ENCODE data around the gene SPACA9.

SPACA9 gene

DNA sequence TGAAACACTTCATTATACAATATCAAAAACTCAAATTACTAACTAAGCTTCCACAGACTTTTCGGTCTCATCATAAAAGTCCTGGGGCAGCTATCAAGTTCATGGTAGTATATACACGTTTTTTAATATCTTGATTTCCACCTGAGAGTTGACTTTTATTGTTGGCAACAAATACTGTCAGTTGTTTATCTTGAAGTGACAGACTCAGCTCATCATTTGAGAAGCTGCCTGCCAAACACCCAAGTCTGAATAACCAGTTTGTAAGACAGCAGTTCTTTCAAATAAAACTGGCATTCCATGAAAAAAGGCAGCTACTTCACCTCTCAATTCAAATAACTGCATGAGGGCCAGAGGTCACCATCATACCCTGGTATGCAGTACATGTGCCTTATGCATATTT is 30.6 kb downstream of the SPACA9 start:
- no peaks in the 10 kb centered on the region for H4K20me1 ChIP-seq (ENCODE audit: insufficient read depth, low read length)
- H3K36me3 ChIP-seq (ENCODE audit: insufficient read depth, low read length): peaks cover 47% of the 10 kb centered on the region
- no peak overlapping the region for H3K4me2 ChIP-seq (ENCODE audit: insufficient read depth, low read length)
- H3K27ac ChIP-seq (ENCODE audit: low read length): no peak overlapping the region
- no peaks in the 10 kb centered on the region for H3K27me3 ChIP-seq (ENCODE audit: insufficient read depth, low read length, poor library complexity)
- no peak overlapping the region for H2AFZ ChIP-seq (ENCODE audit: low read depth, low read length)
- no peak for TF ChIP-seq EZH2 (IDR thresholded peaks at IDR 0.05; ENCODE audit: borderline replicate concordance, low read depth, low read length, severe bottlenecking)
- TF ChIP-seq, protein P1, sequence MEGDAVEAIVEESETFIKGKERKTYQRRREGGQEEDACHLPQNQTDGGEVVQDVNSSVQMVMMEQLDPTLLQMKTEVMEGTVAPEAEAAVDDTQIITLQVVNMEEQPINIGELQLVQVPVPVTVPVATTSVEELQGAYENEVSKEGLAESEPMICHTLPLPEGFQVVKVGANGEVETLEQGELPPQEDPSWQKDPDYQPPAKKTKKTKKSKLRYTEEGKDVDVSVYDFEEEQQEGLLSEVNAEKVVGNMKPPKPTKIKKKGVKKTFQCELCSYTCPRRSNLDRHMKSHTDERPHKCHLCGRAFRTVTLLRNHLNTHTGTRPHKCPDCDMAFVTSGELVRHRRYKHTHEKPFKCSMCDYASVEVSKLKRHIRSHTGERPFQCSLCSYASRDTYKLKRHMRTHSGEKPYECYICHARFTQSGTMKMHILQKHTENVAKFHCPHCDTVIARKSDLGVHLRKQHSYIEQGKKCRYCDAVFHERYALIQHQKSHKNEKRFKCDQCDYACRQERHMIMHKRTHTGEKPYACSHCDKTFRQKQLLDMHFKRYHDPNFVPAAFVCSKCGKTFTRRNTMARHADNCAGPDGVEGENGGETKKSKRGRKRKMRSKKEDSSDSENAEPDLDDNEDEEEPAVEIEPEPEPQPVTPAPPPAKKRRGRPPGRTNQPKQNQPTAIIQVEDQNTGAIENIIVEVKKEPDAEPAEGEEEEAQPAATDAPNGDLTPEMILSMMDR (IDR thresholded peaks at IDR 0.05; ENCODE audit: borderline replicate concordance, extremely low read depth, low read length, poor library complexity, severe bottlenecking): no peak
- H3K79me2 ChIP-seq (ENCODE audit: insufficient read depth, low read length): no peaks in the 10 kb centered on the region
- DNase-seq (no peak), ATAC-seq (ENCODE audit: insufficient read depth, low read depth) (no peak)
- no peak overlapping the region for H3K4me3 ChIP-seq (ENCODE audit: low read depth in 1 of 2, low read length in 2 of 2)
- H3K4me1 ChIP-seq (ENCODE audit: insufficient read depth, low read length): no peaks in the 10 kb centered on the region
- H3K9ac ChIP-seq (ENCODE audit: low read depth, low read length): no peak overlapping the region
- H3K9me3 ChIP-seq (ENCODE audit: insufficient read depth, low read length, severe bottlenecking): no peaks in the 10 kb centered on the region

DNA sequence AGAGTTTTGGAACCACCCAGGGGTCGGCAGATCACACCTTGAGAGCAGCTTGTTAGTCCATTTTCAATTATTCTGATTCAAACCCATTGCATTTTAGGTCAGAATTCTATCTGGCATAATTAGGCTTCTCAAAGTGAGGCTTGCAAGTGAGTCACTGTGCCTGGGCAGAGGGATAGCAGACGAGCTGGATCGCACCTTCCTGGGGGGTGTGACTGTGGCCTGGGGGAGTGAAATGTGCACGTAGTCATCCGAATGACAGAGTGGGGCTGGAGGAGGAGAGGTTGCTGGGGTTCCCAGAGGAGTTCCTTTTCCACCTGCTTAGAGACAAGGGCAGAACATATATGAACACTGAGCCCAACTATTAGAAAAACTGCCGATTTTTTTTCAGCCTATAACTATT is 31.7 kb downstream of the SPACA9 start:
- Histone ChIP-seq H3K79me2 (ENCODE audit: insufficient read depth, low read length) (no peaks in the 10 kb centered on the region), H3K4me1 (ENCODE audit: insufficient read depth, low read length) (no peaks in the 10 kb centered on the region), H3K36me3 (ENCODE audit: insufficient read depth, low read length) (peaks cover 43% of the 10 kb centered on the region), H3K9me3 (ENCODE audit: insufficient read depth, low read length, severe bottlenecking) (no peaks in the 10 kb centered on the region), H3K4me3 (ENCODE audit: low read depth in 1 of 2, low read length in 2 of 2) (no peak overlapping the region), H3K4me2 (ENCODE audit: insufficient read depth, low read length) (no peak overlapping the region), H3K27ac (ENCODE audit: low read length) (no peak overlapping the region), H3K27me3 (ENCODE audit: insufficient read depth, low read length, poor library complexity) (no peaks in the 10 kb centered on the region), H4K20me1 (ENCODE audit: insufficient read depth, low read length) (no peaks in the 10 kb centered on the region), H3K9ac (ENCODE audit: low read depth, low read length) (no peak overlapping the region), H2AFZ (ENCODE audit: low read depth, low read length) (no peak overlapping the region)
- TF ChIP-seq, protein P1 (IDR thresholded peaks at IDR 0.05; ENCODE audit: borderline replicate concordance, extremely low read depth, low read length, poor library complexity, severe bottlenecking): no peak
- TF ChIP-seq EZH2 (IDR thresholded peaks at IDR 0.05; ENCODE audit: borderline replicate concordance, low read depth, low read length, severe bottlenecking): no peak
- DNase-seq (no peak), ATAC-seq (ENCODE audit: insufficient read depth, low read depth) (no peak)

DNA sequence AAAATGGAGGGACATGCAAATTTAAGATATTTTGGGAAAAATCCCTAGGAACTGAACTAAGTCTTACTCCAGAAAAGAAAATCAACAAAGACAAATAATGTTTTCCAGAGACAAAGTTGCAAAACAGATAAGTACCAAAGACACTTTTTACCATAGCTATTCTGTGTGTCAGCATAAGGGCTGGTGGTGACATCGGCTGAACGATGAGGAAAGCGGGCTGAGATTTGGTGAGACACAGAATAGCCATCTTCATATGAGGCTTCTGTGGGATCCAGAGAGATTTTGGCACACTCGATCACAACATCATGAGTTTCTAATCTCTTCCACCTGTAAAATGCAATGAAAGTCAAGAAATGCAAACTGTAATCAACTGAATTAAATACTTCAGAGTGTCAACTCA is 33.4 kb downstream of the SPACA9 start:
- no peak overlapping the region for H3K27ac ChIP-seq (ENCODE audit: low read length)
- no peak for TF ChIP-seq EZH2 (IDR thresholded peaks at IDR 0.05; ENCODE audit: borderline replicate concordance, low read depth, low read length, severe bottlenecking)
- TF ChIP-seq, protein P1 (IDR thresholded peaks at IDR 0.05; ENCODE audit: borderline replicate concordance, extremely low read depth, low read length, poor library complexity, severe bottlenecking): no peak
- DNase-seq (no peak), ATAC-seq (ENCODE audit: insufficient read depth, low read depth) (no peak)
- H3K4me1 ChIP-seq (ENCODE audit: insufficient read depth, low read length): no peaks in the 10 kb centered on the region
- H3K9ac ChIP-seq (ENCODE audit: low read depth, low read length): no peak overlapping the region
- no peak overlapping the region for H3K4me3 ChIP-seq (ENCODE audit: low read depth in 1 of 2, low read length in 2 of 2)
- no peaks in the 10 kb centered on the region for H3K9me3 ChIP-seq (ENCODE audit: insufficient read depth, low read length, severe bottlenecking)
- H2AFZ ChIP-seq (ENCODE audit: low read depth, low read length): no peak overlapping the region
- H3K36me3 ChIP-seq (ENCODE audit: insufficient read depth, low read length): peaks cover 42% of the 10 kb centered on the region
- no peaks in the 10 kb centered on the region for H3K79me2 ChIP-seq (ENCODE audit: insufficient read depth, low read length)
- no peak overlapping the region for H3K4me2 ChIP-seq (ENCODE audit: insufficient read depth, low read length)
- H4K20me1 ChIP-seq (ENCODE audit: insufficient read depth, low read length): no peaks in the 10 kb centered on the region
- H3K27me3 ChIP-seq (ENCODE audit: insufficient read depth, low read length, poor library complexity): no peaks in the 10 kb centered on the region

DNA sequence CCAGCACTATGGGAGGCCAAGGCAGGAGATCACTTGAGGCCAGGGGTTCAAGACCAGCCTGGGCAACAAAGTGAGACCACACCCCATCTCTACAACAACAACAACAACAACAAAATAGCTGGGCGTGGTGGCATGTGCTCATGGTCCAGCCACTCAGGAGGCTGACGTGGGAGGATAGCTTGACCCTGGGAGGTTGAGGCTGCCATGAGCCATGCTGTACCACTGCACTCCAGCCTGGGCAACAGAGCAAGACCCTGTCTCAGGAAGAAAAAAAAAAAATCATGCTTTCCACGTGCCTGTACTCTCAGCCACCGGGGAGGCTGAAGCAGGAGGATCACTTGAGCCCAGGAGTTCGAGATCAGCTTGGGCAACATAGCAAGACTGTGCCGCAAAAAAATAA is 36.2 kb downstream of the SPACA9 start:
- no peaks in the 10 kb centered on the region for H3K9me3 ChIP-seq (ENCODE audit: insufficient read depth, low read length, severe bottlenecking)
- no peak overlapping the region for H2AFZ ChIP-seq (ENCODE audit: low read depth, low read length)
- no peaks in the 10 kb centered on the region for H3K79me2 ChIP-seq (ENCODE audit: insufficient read depth, low read length)
- no peak overlapping the region for H3K4me2 ChIP-seq (ENCODE audit: insufficient read depth, low read length)
- no peak overlapping the region for H3K27ac ChIP-seq (ENCODE audit: low read length)
- no peaks in the 10 kb centered on the region for H3K27me3 ChIP-seq (ENCODE audit: insufficient read depth, low read length, poor library complexity)
- H3K36me3 ChIP-seq (ENCODE audit: insufficient read depth, low read length): peaks cover 41% of the 10 kb centered on the region
- H3K4me3 ChIP-seq (ENCODE audit: low read depth in 1 of 2, low read length in 2 of 2): no peak overlapping the region
- DNase-seq (no peak), ATAC-seq (ENCODE audit: insufficient read depth, low read depth) (no peak)
- H3K9ac ChIP-seq (ENCODE audit: low read depth, low read length): no peak overlapping the region
- H4K20me1 ChIP-seq (ENCODE audit: insufficient read depth, low read length): no peaks in the 10 kb centered on the region
- no peaks in the 10 kb centered on the region for H3K4me1 ChIP-seq (ENCODE audit: insufficient read depth, low read length)
- TF ChIP-seq EZH2 (IDR thresholded peaks at IDR 0.05; ENCODE audit: borderline replicate concordance, low read depth, low read length, severe bottlenecking): no peak
- TF ChIP-seq, protein P1 (IDR thresholded peaks at IDR 0.05; ENCODE audit: borderline replicate concordance, extremely low read depth, low read length, poor library complexity, severe bottlenecking): no peak

Measured in DND-41 (cell line).